Measurements from ENCODE around the gene H2BK1. TPM values are rescaled to one million over a fixed set of nuclear protein-coding genes. Genes with fewer than 3 reads are reported as not detected.

The H2BK1 gene
- polyA plus RNA-seq, 1 donor (not counting 4 experiments of a cell fraction or from before 2014, with no cell fraction given) = not detected

DNA sequence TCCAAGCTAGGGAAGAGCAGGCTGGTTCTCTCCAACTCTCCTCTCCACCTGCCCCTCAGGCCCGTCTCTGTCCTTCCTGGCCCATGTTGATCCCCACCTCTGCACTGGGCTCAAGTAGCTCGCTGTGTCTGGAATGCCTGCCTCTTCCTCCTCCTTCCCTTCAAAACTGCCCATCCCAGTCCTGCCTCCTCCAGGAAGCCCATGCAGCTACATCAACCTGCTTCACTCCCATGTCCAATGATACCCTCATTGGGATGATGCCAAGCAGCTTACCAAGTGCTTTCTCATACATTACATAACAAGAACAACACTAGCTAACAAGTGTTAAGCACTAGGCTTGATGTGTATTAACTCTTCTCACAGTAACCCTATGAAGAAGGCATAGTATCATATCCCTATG, 31.5 kb downstream of the H2BK1 start:
- Histone ChIP-seq H3K9me1 (ENCODE audit: control insufficient read depth, extremely low read depth, insufficient read depth, low read length) (no peaks in the 10 kb centered on the region), H3K79me2 (ENCODE audit: control insufficient read depth, insufficient read depth, low read length) (no peaks in the 10 kb centered on the region), H3K27ac (ENCODE audit: control insufficient read depth, insufficient read depth, low read length) (no peak overlapping the region), H3K27me3 (ENCODE audit: control insufficient read depth, extremely low read depth, insufficient read depth, low read length) (peaks cover 20% of the 10 kb centered on the region), H2AFZ (ENCODE audit: control insufficient read depth, low read length) (no peak overlapping the region), H3K4me3 (ENCODE audit: control insufficient read depth in 2 of 3, extremely low read depth in 1 of 3, insufficient read depth in 2 of 3, low read depth in 1 of 3, low read length in 3 of 3) (no peak overlapping the region), H3K9me3 (ENCODE audit: control insufficient read depth, low read depth, low read length) (no peaks in the 10 kb centered on the region), H3K4me1 (ENCODE audit: control insufficient read depth, extremely low read depth, insufficient read depth, low read length) (no peaks in the 10 kb centered on the region), H4K20me1 (ENCODE audit: control insufficient read depth, extremely low read depth, insufficient read depth, low read length) (no peaks in the 10 kb centered on the region), H3K36me3 (ENCODE audit: control insufficient read depth in 2 of 2, extremely low read depth in 1 of 2, insufficient read depth in 2 of 2, low read length in 2 of 2) (no peaks in the 10 kb centered on the region), H3K9ac (ENCODE audit: control insufficient read depth, extremely low read depth, insufficient read depth, low read length) (no peak overlapping the region), H3K4me2 (ENCODE audit: control insufficient read depth, extremely low read depth, insufficient read depth, low read depth, low read length) (no peak overlapping the region)
- dilution Hi-C loops (cut with MboI; ENCODE audit: extremely low pct_ligation_motif_present, low sequenced_read_pairs) = no loop called here
- DNase-seq (ENCODE audit: low read depth, low spot score) (no peak), FAIRE-seq (no peak)
- no peak for TF ChIP-seq EZH2 (IDR thresholded peaks at IDR 0.05; ENCODE audit: low read length)
- TF ChIP-seq, protein P1, sequence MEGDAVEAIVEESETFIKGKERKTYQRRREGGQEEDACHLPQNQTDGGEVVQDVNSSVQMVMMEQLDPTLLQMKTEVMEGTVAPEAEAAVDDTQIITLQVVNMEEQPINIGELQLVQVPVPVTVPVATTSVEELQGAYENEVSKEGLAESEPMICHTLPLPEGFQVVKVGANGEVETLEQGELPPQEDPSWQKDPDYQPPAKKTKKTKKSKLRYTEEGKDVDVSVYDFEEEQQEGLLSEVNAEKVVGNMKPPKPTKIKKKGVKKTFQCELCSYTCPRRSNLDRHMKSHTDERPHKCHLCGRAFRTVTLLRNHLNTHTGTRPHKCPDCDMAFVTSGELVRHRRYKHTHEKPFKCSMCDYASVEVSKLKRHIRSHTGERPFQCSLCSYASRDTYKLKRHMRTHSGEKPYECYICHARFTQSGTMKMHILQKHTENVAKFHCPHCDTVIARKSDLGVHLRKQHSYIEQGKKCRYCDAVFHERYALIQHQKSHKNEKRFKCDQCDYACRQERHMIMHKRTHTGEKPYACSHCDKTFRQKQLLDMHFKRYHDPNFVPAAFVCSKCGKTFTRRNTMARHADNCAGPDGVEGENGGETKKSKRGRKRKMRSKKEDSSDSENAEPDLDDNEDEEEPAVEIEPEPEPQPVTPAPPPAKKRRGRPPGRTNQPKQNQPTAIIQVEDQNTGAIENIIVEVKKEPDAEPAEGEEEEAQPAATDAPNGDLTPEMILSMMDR (optimal IDR thresholded peaks at IDR 0.05 in 1 of 3, IDR thresholded peaks at IDR 0.05 in 1 of 3, conservative IDR thresholded peaks at IDR 0.05 in 1 of 3; ENCODE audit: extremely low read depth in 1 of 3, insufficient read depth in 2 of 3, low read length in 3 of 3) = no peak

DNA sequence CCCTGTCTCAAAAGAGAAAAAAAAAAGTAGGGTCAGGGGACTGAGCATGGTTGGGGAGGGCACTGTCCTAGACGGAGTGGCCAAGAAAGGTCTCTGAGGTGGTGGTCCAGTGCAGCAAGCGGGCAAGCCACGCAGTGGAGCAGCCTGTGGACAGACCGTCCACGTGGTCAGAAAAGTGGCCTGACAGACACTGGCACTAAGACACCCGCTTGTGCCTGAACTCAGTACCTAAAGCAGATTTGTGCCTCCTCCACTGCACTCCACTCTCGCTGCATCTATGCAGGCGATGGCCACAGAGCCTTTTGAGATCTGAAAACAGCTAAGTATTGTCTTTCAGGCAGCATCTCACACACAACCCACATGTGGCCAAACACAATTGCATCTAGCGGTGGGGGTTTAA, 32.1 kb downstream of the H2BK1 start:
- FAIRE-seq (no peak), DNase-seq (ENCODE audit: low read depth, low spot score) (no peak)
- H3K4me3 ChIP-seq (ENCODE audit: control insufficient read depth in 2 of 3, extremely low read depth in 1 of 3, insufficient read depth in 2 of 3, low read depth in 1 of 3, low read length in 3 of 3) = no peak overlapping the region
- H3K9me3 ChIP-seq (ENCODE audit: control insufficient read depth, low read depth, low read length) = no peaks in the 10 kb centered on the region
- no peaks in the 10 kb centered on the region for H4K20me1 ChIP-seq (ENCODE audit: control insufficient read depth, extremely low read depth, insufficient read depth, low read length)
- H3K36me3 ChIP-seq (ENCODE audit: control insufficient read depth in 2 of 2, extremely low read depth in 1 of 2, insufficient read depth in 2 of 2, low read length in 2 of 2) = no peaks in the 10 kb centered on the region
- no peaks in the 10 kb centered on the region for H3K9me1 ChIP-seq (ENCODE audit: control insufficient read depth, extremely low read depth, insufficient read depth, low read length)
- H3K27ac ChIP-seq (ENCODE audit: control insufficient read depth, insufficient read depth, low read length) = no peak overlapping the region
- H3K79me2 ChIP-seq (ENCODE audit: control insufficient read depth, insufficient read depth, low read length) = no peaks in the 10 kb centered on the region
- no peak for TF ChIP-seq EZH2 (IDR thresholded peaks at IDR 0.05; ENCODE audit: low read length)
- TF ChIP-seq, protein P1 (optimal IDR thresholded peaks at IDR 0.05 in 1 of 3, IDR thresholded peaks at IDR 0.05 in 1 of 3, conservative IDR thresholded peaks at IDR 0.05 in 1 of 3; ENCODE audit: extremely low read depth in 1 of 3, insufficient read depth in 2 of 3, low read length in 3 of 3) = no peak
- no peaks in the 10 kb centered on the region for H3K4me1 ChIP-seq (ENCODE audit: control insufficient read depth, extremely low read depth, insufficient read depth, low read length)
- H3K27me3 ChIP-seq (ENCODE audit: control insufficient read depth, extremely low read depth, insufficient read depth, low read length) = peaks cover 26% of the 10 kb centered on the region
- no peak overlapping the region for H3K4me2 ChIP-seq (ENCODE audit: control insufficient read depth, extremely low read depth, insufficient read depth, low read depth, low read length)
- no peak overlapping the region for H2AFZ ChIP-seq (ENCODE audit: control insufficient read depth, low read length)
- dilution Hi-C loops (cut with MboI; ENCODE audit: extremely low pct_ligation_motif_present, low sequenced_read_pairs) = no loop called here
- H3K9ac ChIP-seq (ENCODE audit: control insufficient read depth, extremely low read depth, insufficient read depth, low read length) = no peak overlapping the region
